ENCODE data around the gene NFIC.

The NFIC gene

DNA sequence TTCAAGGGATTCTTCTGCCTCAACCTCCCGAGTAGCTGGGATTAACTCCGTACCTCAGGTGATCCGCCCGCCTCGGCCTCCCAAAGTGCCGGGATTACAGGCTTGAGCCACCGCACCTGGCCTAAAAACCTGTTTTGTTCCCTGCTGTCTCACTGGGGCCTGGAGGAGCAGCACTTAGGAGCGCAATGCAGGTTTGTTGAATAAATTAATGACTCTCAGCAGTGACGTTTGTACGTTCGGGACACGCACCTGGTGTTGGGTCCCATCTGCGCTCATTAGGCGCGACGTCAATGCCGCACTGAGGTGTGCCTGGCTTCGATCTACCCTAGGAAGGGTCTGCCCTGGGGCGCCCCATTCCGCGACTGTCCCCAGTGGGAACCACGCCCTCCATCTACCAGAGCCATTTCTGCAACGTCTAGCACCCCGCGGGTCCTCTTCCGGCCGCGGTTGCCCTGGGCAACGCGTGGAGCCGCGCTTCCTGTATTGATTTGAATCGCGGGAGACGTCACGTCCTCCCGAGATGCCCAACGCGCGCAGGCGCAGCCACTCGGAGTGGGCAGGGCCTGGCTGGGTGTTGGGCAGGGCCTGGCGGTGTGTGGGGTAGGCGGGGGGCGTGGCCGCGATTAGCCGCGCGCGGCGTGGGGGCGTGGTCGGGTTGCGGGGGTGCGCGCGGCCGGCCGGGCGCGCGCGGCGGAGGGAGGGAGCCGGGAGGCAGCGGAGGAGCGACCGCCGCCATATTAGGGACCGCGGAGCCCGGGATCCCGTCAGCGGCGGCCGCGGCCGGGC lies 139.4 kb downstream of the NFIC start, which contains the start of gene FZR1:
TSS of gene FZR1 (plus strand) at position 714 of the 786 bp plus-strand sequence. CDS start 16,679 bp downstream, outside the sequence.
- peak; percentile 90 for ATAC-seq

GRCh38 chr19:3506384-3507340 lies 140.3 kb downstream of the NFIC start:
- peak; percentile 38 for ATAC-seq
- TF ChIP-seq RARB (CRISPR knock-in tag; IDR thresholded peaks at IDR 0.05) (no peak), ZNF8 (CRISPR knock-in tag; IDR thresholded peaks at IDR 0.05) (no peak), BACH2 (CRISPR knock-in tag; IDR thresholded peaks at IDR 0.05; ENCODE audit: borderline replicate concordance) (no peak), SNAI2 (CRISPR knock-in tag; IDR thresholded peaks at IDR 0.05) (no peak), TCF4 (CRISPR knock-in tag; IDR thresholded peaks at IDR 0.05; ENCODE audit: borderline replicate concordance) (no peak), ZC3H10 (CRISPR knock-in tag; IDR thresholded peaks at IDR 0.05) (no peak)
- TF ChIP-seq, protein P1, sequence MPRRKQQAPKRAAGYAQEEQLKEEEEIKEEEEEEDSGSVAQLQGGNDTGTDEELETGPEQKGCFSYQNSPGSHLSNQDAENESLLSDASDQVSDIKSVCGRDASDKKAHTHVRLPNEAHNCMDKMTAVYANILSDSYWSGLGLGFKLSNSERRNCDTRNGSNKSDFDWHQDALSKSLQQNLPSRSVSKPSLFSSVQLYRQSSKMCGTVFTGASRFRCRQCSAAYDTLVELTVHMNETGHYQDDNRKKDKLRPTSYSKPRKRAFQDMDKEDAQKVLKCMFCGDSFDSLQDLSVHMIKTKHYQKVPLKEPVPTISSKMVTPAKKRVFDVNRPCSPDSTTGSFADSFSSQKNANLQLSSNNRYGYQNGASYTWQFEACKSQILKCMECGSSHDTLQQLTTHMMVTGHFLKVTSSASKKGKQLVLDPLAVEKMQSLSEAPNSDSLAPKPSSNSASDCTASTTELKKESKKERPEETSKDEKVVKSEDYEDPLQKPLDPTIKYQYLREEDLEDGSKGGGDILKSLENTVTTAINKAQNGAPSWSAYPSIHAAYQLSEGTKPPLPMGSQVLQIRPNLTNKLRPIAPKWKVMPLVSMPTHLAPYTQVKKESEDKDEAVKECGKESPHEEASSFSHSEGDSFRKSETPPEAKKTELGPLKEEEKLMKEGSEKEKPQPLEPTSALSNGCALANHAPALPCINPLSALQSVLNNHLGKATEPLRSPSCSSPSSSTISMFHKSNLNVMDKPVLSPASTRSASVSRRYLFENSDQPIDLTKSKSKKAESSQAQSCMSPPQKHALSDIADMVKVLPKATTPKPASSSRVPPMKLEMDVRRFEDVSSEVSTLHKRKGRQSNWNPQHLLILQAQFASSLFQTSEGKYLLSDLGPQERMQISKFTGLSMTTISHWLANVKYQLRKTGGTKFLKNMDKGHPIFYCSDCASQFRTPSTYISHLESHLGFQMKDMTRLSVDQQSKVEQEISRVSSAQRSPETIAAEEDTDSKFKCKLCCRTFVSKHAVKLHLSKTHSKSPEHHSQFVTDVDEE (CRISPR knock-in tag; IDR thresholded peaks at IDR 0.05) = no peak

More for the DNA sequence above, 139.4 kb downstream of the NFIC start, which contains the start of gene FZR1:
- TF ChIP-seq ARNTL (CRISPR knock-in tag; IDR thresholded peaks at IDR 0.05; ENCODE audit: borderline replicate concordance, low read depth) (no peak), TOX (CRISPR knock-in tag; IDR thresholded peaks at IDR 0.05; ENCODE audit: borderline replicate concordance) (no peak), ESRRG (CRISPR knock-in tag; IDR thresholded peaks at IDR 0.05) (no peak), ZFP30 (CRISPR knock-in tag; IDR thresholded peaks at IDR 0.05) (no peak), BACH2 (CRISPR knock-in tag; IDR thresholded peaks at IDR 0.05; ENCODE audit: borderline replicate concordance) (no peak), ZC3H10 (CRISPR knock-in tag; IDR thresholded peaks at IDR 0.05) (no peak), OSR1 (CRISPR knock-in tag; IDR thresholded peaks at IDR 0.05) (no peak), ZNF565 (CRISPR knock-in tag; conservative IDR thresholded peaks at IDR 0.05; ENCODE audit: low read depth) (no peak), PPARA (CRISPR knock-in tag; IDR thresholded peaks at IDR 0.05; ENCODE audit: borderline replicate concordance) (no peak), ZNF70 (CRISPR knock-in tag; IDR thresholded peaks at IDR 0.05) (no peak), SNAI2 (CRISPR knock-in tag; IDR thresholded peaks at IDR 0.05) (no peak), CREB5 (CRISPR knock-in tag; IDR thresholded peaks at IDR 0.05; ENCODE audit: low read depth) (no peak), CSDC2 (CRISPR knock-in tag; IDR thresholded peaks at IDR 0.05) (no peak), ISL1 (CRISPR knock-in tag; IDR thresholded peaks at IDR 0.05) (no peak), RARB (CRISPR knock-in tag; IDR thresholded peaks at IDR 0.05) (no peak)
- TF ChIP-seq, protein P2, sequence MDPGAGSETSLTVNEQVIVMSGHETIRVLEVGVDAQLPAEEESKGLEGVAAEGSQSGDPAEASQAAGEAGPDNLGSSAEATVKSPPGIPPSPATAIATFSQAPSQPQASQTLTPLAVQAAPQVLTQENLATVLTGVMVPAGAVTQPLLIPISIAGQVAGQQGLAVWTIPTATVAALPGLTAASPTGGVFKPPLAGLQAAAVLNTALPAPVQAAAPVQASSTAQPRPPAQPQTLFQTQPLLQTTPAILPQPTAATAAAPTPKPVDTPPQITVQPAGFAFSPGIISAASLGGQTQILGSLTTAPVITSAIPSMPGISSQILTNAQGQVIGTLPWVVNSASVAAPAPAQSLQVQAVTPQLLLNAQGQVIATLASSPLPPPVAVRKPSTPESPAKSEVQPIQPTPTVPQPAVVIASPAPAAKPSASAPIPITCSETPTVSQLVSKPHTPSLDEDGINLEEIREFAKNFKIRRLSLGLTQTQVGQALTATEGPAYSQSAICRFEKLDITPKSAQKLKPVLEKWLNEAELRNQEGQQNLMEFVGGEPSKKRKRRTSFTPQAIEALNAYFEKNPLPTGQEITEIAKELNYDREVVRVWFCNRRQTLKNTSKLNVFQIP (CRISPR knock-in tag; IDR thresholded peaks at IDR 0.05; ENCODE audit: borderline replicate concordance, low read depth) = no peak
- TF ChIP-seq, protein P1 (CRISPR knock-in tag; IDR thresholded peaks at IDR 0.05) = no peak
